ENCODE data around the gene AP3S2.

- TF ChIP-seq CTCF (IDR thresholded peaks at IDR 0.05) (no peak), POLR2A (IDR thresholded peaks at IDR 0.05) (no peak)
Measured at GRCh38 chr15:89858661-89859458, 34.9 kb downstream of the AP3S2 start.
